A673 (cell line): ENCODE data around the gene SIX1. TPM values are rescaled to one million over a fixed set of nuclear protein-coding genes. Genes with fewer than 3 reads are reported as not detected.

Experiments
- BruUV-seq: library from RNA; stranded (reverse); fragments of 400-500 nt; replicated peaks from 2 replicates; lab custom pipeline; 2021; lab: Mats Ljungman, UMichigan
- CTCF ChIA-PET: fragments of 300-600 bp; sonication (Branson Sonifier 250); formaldehyde crosslinking; loops from one replicate; lab custom pipeline; 2022; ENCODE audit warnings: antibody characterized with exemption; lab: Charles Lee
- POLR2A ChIA-PET: fragments of 300-600 bp; sonication (Branson Sonifier 250); formaldehyde crosslinking; loops from one replicate; lab custom pipeline; 2022; ENCODE audit warnings: antibody characterized with exemption; ENCODE audit not compliant: low non-redundant PET; lab: Charles Lee
- DNase-seq: peaks from one replicate; pipeline ENCODE4 v3.0.0-alpha.2; 2015; ENCODE audit warnings: low spot score
- H3K27ac ChIP-seq: fragments of 200-600 bp; sonication (generic); 2 replicates; pipeline ENCODE4 v1.5.1; 2016; ENCODE audit warnings: mixed run types, low read depth, mild to moderate bottlenecking, mixed read lengths, antibody characterized with exemption, low read length; ENCODE audit not compliant: poor library complexity, severe bottlenecking
- H3K27me3 ChIP-seq: fragments of 200-600 bp; sonication (generic); replicated peaks from 2 replicates; pipeline ENCODE4 v1.6.1; 2017; ENCODE audit warnings: mixed run types, low read depth, mild to moderate bottlenecking, mixed read lengths, antibody characterized with exemption, low read length; ENCODE audit not compliant: insufficient read depth, poor library complexity
- H3K36me3 ChIP-seq: fragments of 200-600 bp; sonication (generic); 2 replicates; pipeline ENCODE4 v1.6.1; 2016; ENCODE audit warnings: mixed run types, mild to moderate bottlenecking, mixed read lengths, antibody characterized with exemption, low read length; ENCODE audit not compliant: insufficient read depth, poor library complexity, severe bottlenecking
- H3K4me1 ChIP-seq: fragments of 200-600 bp; sonication (generic); 2 replicates; pipeline ENCODE4 v1.6.1; 2017; ENCODE audit warnings: mixed run types, mild to moderate bottlenecking, mixed read lengths, antibody characterized with exemption, low read length; ENCODE audit not compliant: insufficient read depth, poor library complexity, severe bottlenecking
- H3K4me3 ChIP-seq: fragments of 200-600 bp; sonication (generic); 2 replicates; pipeline ENCODE4 v1.5.1; 2016; ENCODE audit warnings: low read depth, mixed run types, mild to moderate bottlenecking, mixed read lengths, low read length; ENCODE audit not compliant: poor library complexity, severe bottlenecking
- H3K9me3 ChIP-seq: fragments of 200-600 bp; sonication (generic); 2 replicates; pipeline ENCODE4 v1.6.1; 2016; ENCODE audit warnings: mixed run types, low read depth, mild to moderate bottlenecking, mixed read lengths, antibody characterized with exemption, low read length; ENCODE audit not compliant: poor library complexity, severe bottlenecking
- CTCF ChIP-seq: fragments of 300-800, 200-600 bp; sonication (generic); conservative IDR thresholded peaks from 2 replicates; pipeline ENCODE4 v1.5.1; 2017; ENCODE audit warnings: low read depth, mild to moderate bottlenecking, antibody characterized with exemption, low read length, moderate library complexity, mixed read lengths
- EZH2 ChIP-seq: fragments of 200-600 bp; sonication (generic); IDR thresholded peaks from 2 replicates; pipeline ENCODE4 v1.6.1; 2017; ENCODE audit warnings: borderline replicate concordance, low read depth, mild to moderate bottlenecking, mixed read lengths, antibody characterized with exemption, low read length; ENCODE audit not compliant: poor library complexity, severe bottlenecking
- intact Hi-C: fragments of 100-400 bp; cut with micrococcal nuclease; formaldehyde crosslinking; loops from one replicate; pipeline ENCODE4 v1.10.0; 2022; ENCODE audit not compliant: unreplicated experiment
- total RNA-seq: library from RNA; stranded (reverse); gene quantifications from 2 replicates; pipeline ENCODE4 v1.2.3, GENCODE V29; 2021

Gene SIX1
- total RNA-seq, 1 experiment from 2014 or later, result 24.0 TPM

GRCh38 chr14:60630129-60630528 lies 19.1 kb downstream of the SIX1 start:
- Histone ChIP-seq H3K4me3 (no peak overlapping the region), H3K27ac (no peak overlapping the region), H3K36me3 (no peaks in the 10 kb centered on the region), H3K27me3 (no peaks in the 10 kb centered on the region), H3K9me3 (no peaks in the 10 kb centered on the region), H3K4me1 (peaks cover 24% of the 10 kb centered on the region)
- intact Hi-C loops, result no loop called here
- DNase-seq, result no peak
- POLR2A ChIA-PET, result no interaction called here
- TF ChIP-seq EZH2 (no peak), CTCF (no peak)
- CTCF ChIA-PET, result no interaction called here
- no TSS peak for BruUV-seq

- no peak overlapping the region for H3K27ac ChIP-seq
- no peaks in the 10 kb centered on the region for H3K9me3 ChIP-seq
- BruUV-seq, result no TSS peak
- intact Hi-C loops, result loop anchor here (5.0 kb wide), 2 partner anchors 473 to 568 kb away; no protein-coding TSS in a partner anchor
- TF ChIP-seq CTCF (no peak), EZH2 (no peak)
- H3K36me3 ChIP-seq, result no peaks in the 10 kb centered on the region
- H3K27me3 ChIP-seq, result no peaks in the 10 kb centered on the region
- ChIA-PET CTCF (no interaction called here), POLR2A (no interaction called here)
- H3K4me1 ChIP-seq, result peaks cover 14% of the 10 kb centered on the region
- no peak for DNase-seq
- no peak overlapping the region for H3K4me3 ChIP-seq
Measured at GRCh38 chr14:60628892-60629291, 20.4 kb downstream of the SIX1 start.

DNA sequence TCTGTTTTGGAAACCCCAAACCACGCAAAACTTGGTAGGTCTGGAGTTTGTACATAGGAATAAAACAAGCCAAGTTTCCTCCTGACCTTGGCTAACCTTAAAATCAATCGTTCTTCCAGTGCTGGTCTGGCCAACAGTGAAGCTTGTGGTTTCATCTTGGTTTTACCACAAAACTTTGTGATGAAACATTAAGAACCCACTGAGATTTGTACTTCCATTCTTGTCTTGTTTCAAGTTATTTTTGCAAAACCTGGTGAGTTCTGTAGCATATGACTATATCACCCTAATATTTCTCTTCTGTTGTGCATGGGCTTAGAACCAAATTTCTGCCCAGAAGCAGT lies 26.4 kb downstream of the SIX1 start:
- intact Hi-C loops, result no loop called here
- H3K27ac ChIP-seq, result no peak overlapping the region
- H3K27me3 ChIP-seq, result no peaks in the 10 kb centered on the region
- no peak for DNase-seq
- ChIA-PET CTCF (no interaction called here), POLR2A (no interaction called here)
- H3K4me3 ChIP-seq, result no peak overlapping the region
- TF ChIP-seq CTCF, result no peak
- no peak for TF ChIP-seq EZH2
- no peaks in the 10 kb centered on the region for H3K36me3 ChIP-seq
- H3K4me1 ChIP-seq, result peaks cover 3% of the 10 kb centered on the region
- no TSS peak for BruUV-seq
- no peaks in the 10 kb centered on the region for H3K9me3 ChIP-seq
